ENCODE results near the gene PIEZO1. TPM values are rescaled to one million over a fixed set of nuclear protein-coding genes. Genes with fewer than 3 reads are reported as not detected.
"Not testable (repeated sequence)": the region's sequence is repeated elsewhere in the genome, so short reads cannot be mapped to it uniquely, and the experiment has no call there.

The PIEZO1 gene
- total and polyA plus RNA-seq, 2 experiments from 2014 or later: 30.4 to 70.1 TPM

DNA sequence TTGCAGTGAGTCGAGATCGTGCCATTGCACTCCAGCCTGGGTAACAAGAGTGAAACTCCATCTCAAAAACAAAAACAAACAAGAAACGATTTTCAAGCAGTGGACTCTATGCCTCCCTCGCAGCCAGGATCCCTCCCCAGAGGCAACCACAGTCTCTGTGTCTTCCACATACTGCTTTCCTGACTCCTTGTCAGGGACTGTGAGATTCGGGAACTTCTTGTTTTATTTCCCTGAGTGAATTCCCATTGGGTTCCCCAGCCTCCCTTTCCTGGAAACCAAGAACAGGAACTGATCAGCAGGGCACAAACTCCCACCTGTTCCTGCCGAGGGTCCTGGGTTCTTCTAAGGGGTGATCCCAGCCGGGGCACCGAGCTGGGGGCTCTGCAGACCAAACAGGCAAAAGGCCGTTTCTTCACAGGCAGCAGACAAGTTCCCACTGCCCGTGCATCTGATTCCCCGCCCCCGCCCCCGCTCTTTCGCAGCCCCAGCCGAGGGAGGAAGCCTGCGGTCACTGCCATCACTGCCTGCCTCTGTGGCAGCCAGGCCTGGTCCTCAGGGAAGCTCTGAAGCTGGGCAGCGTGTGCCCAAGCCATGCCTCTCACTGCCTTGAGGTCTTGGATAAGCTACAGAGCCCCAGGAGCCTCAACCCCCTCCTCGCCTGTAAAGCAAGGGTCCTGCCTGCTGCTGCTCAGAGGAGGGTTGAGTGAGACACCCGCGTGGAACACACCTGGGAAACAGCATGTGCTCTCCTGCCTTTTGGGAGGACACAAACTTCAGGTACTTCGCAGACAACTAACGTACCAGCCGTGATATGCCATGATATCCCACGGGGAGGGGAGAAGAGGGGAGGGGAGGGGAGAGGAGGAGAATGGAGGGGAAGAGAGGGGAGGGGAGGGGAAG, 5.5 kb upstream of the PIEZO1 start (continued):
- TF ChIP-seq REST (IDR thresholded peaks at IDR 0.05; ENCODE audit: unreplicated experiment): no peak
- TF ChIP-seq ZNF114 (CRISPR knock-in tag; IDR thresholded peaks at IDR 0.05): no peak
- TF ChIP-seq ZNF331 (CRISPR knock-in tag; IDR thresholded peaks at IDR 0.05; ENCODE audit: low read depth): no peak
- TF ChIP-seq STAT1 (IDR thresholded peaks at IDR 0.05; ENCODE audit: unreplicated experiment): no peak
- TF ChIP-seq, protein P1, sequence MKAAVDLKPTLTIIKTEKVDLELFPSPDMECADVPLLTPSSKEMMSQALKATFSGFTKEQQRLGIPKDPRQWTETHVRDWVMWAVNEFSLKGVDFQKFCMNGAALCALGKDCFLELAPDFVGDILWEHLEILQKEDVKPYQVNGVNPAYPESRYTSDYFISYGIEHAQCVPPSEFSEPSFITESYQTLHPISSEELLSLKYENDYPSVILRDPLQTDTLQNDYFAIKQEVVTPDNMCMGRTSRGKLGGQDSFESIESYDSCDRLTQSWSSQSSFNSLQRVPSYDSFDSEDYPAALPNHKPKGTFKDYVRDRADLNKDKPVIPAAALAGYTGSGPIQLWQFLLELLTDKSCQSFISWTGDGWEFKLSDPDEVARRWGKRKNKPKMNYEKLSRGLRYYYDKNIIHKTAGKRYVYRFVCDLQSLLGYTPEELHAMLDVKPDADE (IDR thresholded peaks at IDR 0.05): no peak

GRCh38 chr16:88789594-88789993, 4.6 kb upstream of the PIEZO1 start:
- Mint-ChIP-seq H3K27ac (no peak overlapping the region), H3K36me3 (ENCODE audit: low read depth) (no peaks in the 10 kb centered on the region)
- no peak for ATAC-seq

GRCh38 chr16:88788749-88789148, 3.7 kb upstream of the PIEZO1 start:
- ATAC-seq: not testable (repeated sequence)

More at GRCh38 chr16:88789594-88789993, 4.6 kb upstream of the PIEZO1 start:
- Histone ChIP-seq H2AFZ (no peak overlapping the region), H4K20me1 (replicated peaks; ENCODE audit: insufficient read depth) (no peaks in the 10 kb centered on the region), H3F3A (replicated peaks; ENCODE audit: low read depth) (peaks cover 10% of the 10 kb centered on the region; the same call in 1 of the 2 replicates), H3K79me2 (replicated peaks; ENCODE audit: insufficient read depth) (no peaks in the 10 kb centered on the region), H3K4me3 (no peak overlapping the region), H3K27ac (ENCODE audit: low read depth) (no peak overlapping the region), H3K4me2 (no peak overlapping the region), H3K27me3 (ENCODE audit: insufficient read depth) (peaks cover 4% of the 10 kb centered on the region; the same call in 1 of the 2 replicates), H3K9me2 (ENCODE audit: insufficient read depth) (no peaks in the 10 kb centered on the region), H3K4me1 (ENCODE audit: insufficient read depth) (peaks cover 10% of the 10 kb centered on the region; the same call in 1 of the 2 replicates), H3K36me3 (ENCODE audit: insufficient read depth) (no peaks in the 10 kb centered on the region)
- TF ChIP-seq, protein P1 (IDR thresholded peaks at IDR 0.05): no peak
- no peak for TF ChIP-seq NANOG (IDR thresholded peaks at IDR 0.05; ENCODE audit: borderline replicate concordance)
- no peak for TF ChIP-seq EZH2phosphoT487 (IDR thresholded peaks at IDR 0.05; ENCODE audit: unreplicated experiment)
- TF ChIP-seq POLR2AphosphoS5 (IDR thresholded peaks at IDR 0.05; ENCODE audit: low read depth): no peak
- TF ChIP-seq CTCF (conservative IDR thresholded peaks at IDR 0.05; ENCODE audit: low read depth in 2 of 2): no peak
- TF ChIP-seq CREB1 (CRISPR knock-in tag; IDR thresholded peaks at IDR 0.05; ENCODE audit: low read depth): no peak
- no peak for TF ChIP-seq ZNF114 (CRISPR knock-in tag; IDR thresholded peaks at IDR 0.05)
- TF ChIP-seq JUNB (IDR thresholded peaks at IDR 0.05; ENCODE audit: unreplicated experiment): no peak
- no peak for TF ChIP-seq EZH2 (IDR thresholded peaks at IDR 0.05; ENCODE audit: low read depth, unreplicated experiment)
- peaks cover 20% of the 10 kb centered on the region; the same call in 2 of the 3 replicates for H3K4me1 Mint-ChIP-seq
- H3K4me3 Mint-ChIP-seq: no peak overlapping the region
- peaks cover 26% of the 10 kb centered on the region for H3K27me3 Mint-ChIP-seq (ENCODE audit: insufficient read depth, low read depth, poor library complexity)
- no peaks in the 10 kb centered on the region for H3K9me3 Mint-ChIP-seq
- no peak for DNase-seq (ENCODE audit: low spot score)

More at GRCh38 chr16:88788749-88789148, 3.7 kb upstream of the PIEZO1 start:
- peaks cover 25% of the 10 kb centered on the region for H3K27me3 Mint-ChIP-seq (ENCODE audit: insufficient read depth, low read depth, poor library complexity)
- H3K9me3 Mint-ChIP-seq; H3K27ac ChIP-seq (ENCODE audit: low read depth); H3K36me3 Mint-ChIP-seq (ENCODE audit: low read depth); H3K4me2 ChIP-seq; H4K20me1 ChIP-seq (replicated peaks; ENCODE audit: insufficient read depth); H3K27ac Mint-ChIP-seq; DNase-seq (ENCODE audit: low spot score); H3K36me3 ChIP-seq (ENCODE audit: insufficient read depth); H2AFZ ChIP-seq; H3K79me2 ChIP-seq (replicated peaks; ENCODE audit: insufficient read depth); H3K27me3 ChIP-seq (ENCODE audit: insufficient read depth); H3K9me2 ChIP-seq (ENCODE audit: insufficient read depth); H3K4me3 ChIP-seq; H3K4me3 Mint-ChIP-seq: not testable (repeated sequence)
- H3K4me1 Mint-ChIP-seq: peaks cover 20% of the 10 kb centered on the region; the same call in 2 of the 3 replicates
- peaks cover 12% of the 10 kb centered on the region; the same call in 1 of the 2 replicates for H3K4me1 ChIP-seq (ENCODE audit: insufficient read depth)
- H3F3A ChIP-seq (replicated peaks; ENCODE audit: low read depth): peaks cover 10% of the 10 kb centered on the region

Data from GM23338 (cell line).